GM12878 (cell line): ENCODE results near the gene KCNH6. TPM values are rescaled to one million over a fixed set of nuclear protein-coding genes. Genes with fewer than 3 reads are reported as not detected.

ENCODE experiments used
- ATAC-seq: fragments of 200-7000 bp; cut with Tn5 transposase; 3 replicates; pipeline ENCODE4 v1.9.1; 2020; ENCODE audit warnings: mild to moderate bottlenecking, moderate library complexity
- BruUV-seq: library from RNA; stranded (reverse); fragments of 400-500 nt; replicated peaks from 2 replicates; lab custom pipeline; 2021; lab: Mats Ljungman, UMichigan
- CTCF ChIA-PET: fragments of 300-600 bp; sonication (Branson Sonifier 250); formaldehyde crosslinking; extraction: SDS; loops from one replicate; lab custom pipeline; 2021; ENCODE audit warnings: inconsistent platforms; lab: Yijun Ruan, JAX
- POLR2A ChIA-PET: fragments of 350-600 bp; formaldehyde crosslinking; extraction: SDS; loops from one replicate; lab custom pipeline; 2021; ENCODE audit warnings: inconsistent platforms; lab: Charles Lee
- RAD21 ChIA-PET: fragments of 300-600 bp; sonication (Branson Sonifier 250); formaldehyde crosslinking; loops from one replicate; lab custom pipeline; 2023; ENCODE audit warnings: antibody characterized with exemption; ENCODE audit not compliant: unreplicated experiment; lab: Charles Lee
- SMC1A ChIA-PET: fragments of 300-600 bp; sonication (Branson Sonifier 250); formaldehyde crosslinking; loops from one replicate; lab custom pipeline; 2023; ENCODE audit not compliant: unreplicated experiment, uncharacterized antibody; lab: Charles Lee
- DNase-seq: peaks from one replicate; pipeline ENCODE4 v3.0.0-alpha.2; 2011; ENCODE audit warnings: low read depth, low spot score
- FAIRE-seq: peaks from 3 replicates; lab custom pipeline; 2011; peaks lifted over from hg19 to GRCh38; lab: Jason Lieb, UNC
- H2AFZ ChIP-seq: 2 replicates; pipeline ENCODE4 v1.6.0; 2011; ENCODE audit warnings: low read depth, low read length, control low read depth; ENCODE audit not compliant: control insufficient read depth
- H3K27ac ChIP-seq: 2 replicates; pipeline ENCODE4 v1.5.1; 2011; ENCODE audit warnings: control low read depth; ENCODE audit not compliant: control insufficient read depth, insufficient read depth
- H3K27me3 ChIP-seq, 2 experiments: replicated peaks in 1 of 2; 2 replicates each; pipeline versions ENCODE4 v1.6.0 to v1.6.1; 2011; ENCODE audit warnings: low read length in 1 of 2; ENCODE audit not compliant: control insufficient read depth in 2 of 2, insufficient read depth in 2 of 2
- H3K36me3 ChIP-seq, 2 experiments: 2 replicates each; pipeline ENCODE4 v1.5.1; 2011; ENCODE audit warnings: low read length in 1 of 2; ENCODE audit not compliant: control insufficient read depth in 2 of 2, insufficient read depth in 2 of 2
- H3K4me1 ChIP-seq: 2 replicates; pipeline ENCODE4 v1.6.1; 2011; ENCODE audit warnings: mild to moderate bottlenecking, low read length, moderate library complexity, mixed read lengths; ENCODE audit not compliant: control insufficient read depth, insufficient read depth
- H3K4me2 ChIP-seq: 2 replicates; pipeline ENCODE4 v1.6.0; 2011; ENCODE audit warnings: control low read depth; ENCODE audit not compliant: control insufficient read depth, insufficient read depth
- H3K4me3 ChIP-seq: fragments of 200-600 bp; sonication (generic); 2 replicates; pipeline ENCODE4 v1.5.1; 2016
- H3K79me2 ChIP-seq: 2 replicates; pipeline ENCODE4 v1.6.0; 2011; ENCODE audit warnings: low read length; ENCODE audit not compliant: control insufficient read depth, insufficient read depth
- H3K9ac ChIP-seq: 2 replicates; pipeline ENCODE4 v1.8.0; 2011; ENCODE audit warnings: low read length, control low read depth, mixed read lengths; ENCODE audit not compliant: control insufficient read depth, insufficient read depth
- H3K9me3 ChIP-seq: replicated peaks from 3 replicates; pipeline ENCODE4 v1.5.1; 2011; ENCODE audit warnings: mild to moderate bottlenecking, low read length; ENCODE audit not compliant: control insufficient read depth, insufficient read depth
- H4K20me1 ChIP-seq: 2 replicates; pipeline ENCODE4 v1.6.0; 2011; ENCODE audit not compliant: control insufficient read depth, insufficient read depth
- ASH2L ChIP-seq: fragments of 300-600, 200-600 bp; sonication (generic); IDR thresholded peaks from 2 replicates; pipeline ENCODE4 v1.6.1; 2017; ENCODE audit warnings: low read depth, mild to moderate bottlenecking, borderline replicate concordance
- CREB1 ChIP-seq: IDR thresholded peaks from 2 replicates; pipeline ENCODE4 v1.6.1; 2012; ENCODE audit warnings: low read depth, mild to moderate bottlenecking, inconsistent platforms
- CREM ChIP-seq: IDR thresholded peaks from 2 replicates; pipeline ENCODE4 v1.6.1; 2014; ENCODE audit warnings: antibody characterized with exemption, low read depth
- DPF2 ChIP-seq: fragments of 450-650 bp; IDR thresholded peaks from 2 replicates; pipeline ENCODE4 v1.6.1; 2017; ENCODE audit warnings: mild to moderate bottlenecking
- JUND ChIP-seq: IDR thresholded peaks from 2 replicates; pipeline ENCODE4 v1.6.1; 2012; ENCODE audit warnings: low read depth, mild to moderate bottlenecking, low read length, improper control_type of control experiment, moderate library complexity
- SMAD1 ChIP-seq: fragments of 450-650 bp; IDR thresholded peaks from 2 replicates; pipeline ENCODE4 v1.6.1; 2018; ENCODE audit warnings: mild to moderate bottlenecking, low read depth; ENCODE audit not compliant: partially characterized antibody
- STAT1 ChIP-seq: fragments of 450-650 bp; conservative IDR thresholded peaks from 2 replicates; pipeline ENCODE4 v1.6.1; 2014; ENCODE audit warnings: antibody characterized with exemption, mild to moderate bottlenecking
- TCF3 ChIP-seq: IDR thresholded peaks from 2 replicates; pipeline ENCODE4 v1.6.1; 2012; ENCODE audit warnings: low read depth, mild to moderate bottlenecking, low read length, borderline replicate concordance; ENCODE audit not compliant: insufficient read depth
- YBX1 ChIP-seq: fragments of 450-650 bp; IDR thresholded peaks from 2 replicates; pipeline ENCODE4 v1.6.1; 2016; ENCODE audit warnings: antibody characterized with exemption
- ZSCAN29 ChIP-seq: fragments of 450-650 bp; IDR thresholded peaks from 2 replicates; pipeline ENCODE4 v1.6.1; 2017; ENCODE audit warnings: mild to moderate bottlenecking, moderate library complexity
- WGBS: methylation state at CpG from one replicate; pipeline ENCODE4 v1.1.6; 2016; ENCODE audit warnings: low lambda C conversion rate; ENCODE audit not compliant: insufficient replicate concordance, insufficient coverage; ENCODE audit errors: missing lambda C conversion rate; 5-methylcytosine and 5-hydroxymethylcytosine counted together
- in situ Hi-C: fragments of 300-500 bp; cut with MboI; formaldehyde crosslinking; loops from 9 replicates; pipeline ENCODE4 v1.14.3; 2018; ENCODE audit warnings: mixed read lengths
- intact Hi-C: fragments of 100-400 bp; cut with micrococcal nuclease; formaldehyde crosslinking; loops from one replicate; pipeline ENCODE4 v1.14.2; 2022; ENCODE audit not compliant: unreplicated experiment
- polyA plus RNA-seq, 11 experiments: library from polyadenylated mRNA; depleted of rRNA in 4 of 11; unstranded in 6 of 11; stranded (reverse) in 5 of 11; fragments of >200 nt; fragmentation: Nextera tagmentation in 4 of 11; fragmentation: Illumina TruSeq in 1 of 11; extraction: Ambion mirVana in 4 of 11; extraction: Trizol in 1 of 11; gene quantifications; 1 replicate in 1 of 11; 2 replicates in 10 of 11; pipeline versions ENCODE4 v1.2.1 to v1.2.3, GENCODE V29; 2011 to 2016; ENCODE audit warnings: inconsistent platforms in 2 of 11, missing spikeins in 2 of 11, low read depth in 1 of 11
- total RNA-seq, 4 experiments: library from RNA; depleted of rRNA in 3 of 4; stranded (reverse); fragments of >200 nt in 3 of 4; fragmentation: Illumina TruSeq in 1 of 4; extraction: Trizol in 1 of 4; gene quantifications; 2 replicates each; pipeline versions ENCODE4 v1.2.1 to v1.2.3, GENCODE V29; 2013 to 2021
- TF ChIP-seq, protein P1 (sequence below): IDR thresholded peaks from 2 replicates; pipeline ENCODE4 v1.6.1; 2011; ENCODE audit warnings: low read depth, mild to moderate bottlenecking, low read length, moderate library complexity, borderline replicate concordance; ENCODE audit errors: extremely low read depth
- TF ChIP-seq, protein P2 (sequence below): fragments of 450-650 bp; IDR thresholded peaks from 2 replicates; pipeline ENCODE4 v1.6.1; 2017; ENCODE audit warnings: mild to moderate bottlenecking
- TF ChIP-seq, protein P3 (sequence below): IDR thresholded peaks from 2 replicates; pipeline ENCODE4 v1.6.1; 2011; ENCODE audit warnings: low read depth, low read length, improper control_type of control experiment, borderline replicate concordance
- TF ChIP-seq, protein P4 (sequence below): fragments of 450-650 bp; conservative IDR thresholded peaks from 2 replicates; pipeline ENCODE4 v1.6.1; 2017; ENCODE audit warnings: mild to moderate bottlenecking, moderate library complexity
- TF ChIP-seq, protein P5 (sequence below): fragments of 150-350 bp; IDR thresholded peaks from 2 replicates; pipeline ENCODE4 v1.6.1; 2016; ENCODE audit warnings: low read depth, low read length

Gene KCNH6
- total and polyA plus RNA-seq, 10 of the 15 experiments (the other 5 are each of a cell fraction or from before 2014, with no cell fraction given), result not detected

DNA sequence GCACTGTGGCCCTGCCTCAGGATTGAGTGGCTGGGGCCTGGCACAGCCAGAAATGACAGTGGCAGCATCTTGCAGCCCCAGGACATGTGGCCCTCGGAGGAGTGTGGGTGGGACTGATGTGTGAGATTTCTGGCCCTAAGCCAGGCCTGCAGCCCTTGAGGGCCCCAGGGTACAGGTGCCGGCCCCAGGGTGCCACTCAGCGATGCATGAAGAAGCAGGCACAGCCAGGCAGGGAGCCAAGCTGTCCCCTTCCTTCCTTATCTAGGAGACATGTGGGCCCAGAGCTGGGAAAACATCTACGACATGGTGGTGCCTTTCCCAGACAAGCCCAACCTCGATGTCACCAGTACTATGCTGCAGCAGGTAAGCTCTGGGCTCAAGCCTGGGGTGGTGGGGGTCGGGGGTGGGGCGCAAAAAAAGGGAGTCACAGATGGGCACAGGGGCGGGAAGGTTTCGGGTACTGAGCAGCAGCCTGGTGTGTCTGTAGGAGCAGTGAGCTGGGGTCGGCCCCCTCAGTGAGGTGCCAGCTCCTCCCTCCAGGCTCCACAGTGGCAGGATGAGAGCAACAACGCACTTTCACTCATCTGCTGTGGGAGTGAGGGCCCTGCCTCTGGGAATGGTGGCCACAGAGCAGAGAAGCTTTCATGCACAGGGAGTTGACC, 42.2 kb upstream of the KCNH6 start:
- Histone ChIP-seq H4K20me1 (no peaks in the 10 kb centered on the region), H3K79me2 (no peaks in the 10 kb centered on the region), H3K27me3 (peaks cover 7 to 8% of the 10 kb centered on the region in 2 experiments), H3K9me3 (no peaks in the 10 kb centered on the region), H3K4me3 (no peak overlapping the region), H3K36me3 (no peaks in the 10 kb centered on the region), H3K4me2 (no peak overlapping the region), H2AFZ (no peak overlapping the region), H3K27ac (no peak overlapping the region), H3K9ac (no peak overlapping the region), H3K4me1 (peaks cover 5% of the 10 kb centered on the region)
- 30% methylated on average over 11 of the region's 11 CpGs for WGBS
- BruUV-seq, result no TSS peak
- CTCF ChIA-PET, result interaction anchor here (1.4 to 7.0 kb wide), 6 partner anchors 11 to 131 kb away, joined by 3 to 104 read pairs (median 11); no protein-coding TSS in a partner anchor
- DNase-seq, result no peak
- SMC1A ChIA-PET, result interaction anchor here (3.3 kb wide), 1 partner anchor 56 kb away, joined by 26 read pairs; no protein-coding TSS in a partner anchor
- in situ Hi-C loops, result no loop called here
- no peak for FAIRE-seq
- POLR2A ChIA-PET, result no interaction called here
- RAD21 ChIA-PET, result interaction anchor here (6.5 kb wide), 1 partner anchor 53 kb away, joined by 75 read pairs; no protein-coding TSS in a partner anchor
- intact Hi-C loops, result no loop called here
- no peak for ATAC-seq
- TF ChIP-seq YBX1, result no peak
- TF ChIP-seq CREB1, result no peak
- TF ChIP-seq ASH2L, result no peak
- no peak for TF ChIP-seq JUND
- TF ChIP-seq, protein P1, sequence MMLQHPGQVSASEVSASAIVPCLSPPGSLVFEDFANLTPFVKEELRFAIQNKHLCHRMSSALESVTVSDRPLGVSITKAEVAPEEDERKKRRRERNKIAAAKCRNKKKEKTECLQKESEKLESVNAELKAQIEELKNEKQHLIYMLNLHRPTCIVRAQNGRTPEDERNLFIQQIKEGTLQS, result no peak
- TF ChIP-seq, protein P2, sequence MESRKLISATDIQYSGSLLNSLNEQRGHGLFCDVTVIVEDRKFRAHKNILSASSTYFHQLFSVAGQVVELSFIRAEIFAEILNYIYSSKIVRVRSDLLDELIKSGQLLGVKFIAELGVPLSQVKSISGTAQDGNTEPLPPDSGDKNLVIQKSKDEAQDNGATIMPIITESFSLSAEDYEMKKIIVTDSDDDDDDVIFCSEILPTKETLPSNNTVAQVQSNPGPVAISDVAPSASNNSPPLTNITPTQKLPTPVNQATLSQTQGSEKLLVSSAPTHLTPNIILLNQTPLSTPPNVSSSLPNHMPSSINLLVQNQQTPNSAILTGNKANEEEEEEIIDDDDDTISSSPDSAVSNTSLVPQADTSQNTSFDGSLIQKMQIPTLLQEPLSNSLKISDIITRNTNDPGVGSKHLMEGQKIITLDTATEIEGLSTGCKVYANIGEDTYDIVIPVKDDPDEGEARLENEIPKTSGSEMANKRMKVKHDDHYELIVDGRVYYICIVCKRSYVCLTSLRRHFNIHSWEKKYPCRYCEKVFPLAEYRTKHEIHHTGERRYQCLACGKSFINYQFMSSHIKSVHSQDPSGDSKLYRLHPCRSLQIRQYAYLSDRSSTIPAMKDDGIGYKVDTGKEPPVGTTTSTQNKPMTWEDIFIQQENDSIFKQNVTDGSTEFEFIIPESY, result no peak
- no peak for TF ChIP-seq SMAD1
- no peak for TF ChIP-seq STAT1
- no peak for TF ChIP-seq ZSCAN29
- no peak for TF ChIP-seq CREM
- TF ChIP-seq, protein P3, sequence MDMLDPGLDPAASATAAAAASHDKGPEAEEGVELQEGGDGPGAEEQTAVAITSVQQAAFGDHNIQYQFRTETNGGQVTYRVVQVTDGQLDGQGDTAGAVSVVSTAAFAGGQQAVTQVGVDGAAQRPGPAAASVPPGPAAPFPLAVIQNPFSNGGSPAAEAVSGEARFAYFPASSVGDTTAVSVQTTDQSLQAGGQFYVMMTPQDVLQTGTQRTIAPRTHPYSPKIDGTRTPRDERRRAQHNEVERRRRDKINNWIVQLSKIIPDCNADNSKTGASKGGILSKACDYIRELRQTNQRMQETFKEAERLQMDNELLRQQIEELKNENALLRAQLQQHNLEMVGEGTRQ, result no peak
- TF ChIP-seq, protein P4, sequence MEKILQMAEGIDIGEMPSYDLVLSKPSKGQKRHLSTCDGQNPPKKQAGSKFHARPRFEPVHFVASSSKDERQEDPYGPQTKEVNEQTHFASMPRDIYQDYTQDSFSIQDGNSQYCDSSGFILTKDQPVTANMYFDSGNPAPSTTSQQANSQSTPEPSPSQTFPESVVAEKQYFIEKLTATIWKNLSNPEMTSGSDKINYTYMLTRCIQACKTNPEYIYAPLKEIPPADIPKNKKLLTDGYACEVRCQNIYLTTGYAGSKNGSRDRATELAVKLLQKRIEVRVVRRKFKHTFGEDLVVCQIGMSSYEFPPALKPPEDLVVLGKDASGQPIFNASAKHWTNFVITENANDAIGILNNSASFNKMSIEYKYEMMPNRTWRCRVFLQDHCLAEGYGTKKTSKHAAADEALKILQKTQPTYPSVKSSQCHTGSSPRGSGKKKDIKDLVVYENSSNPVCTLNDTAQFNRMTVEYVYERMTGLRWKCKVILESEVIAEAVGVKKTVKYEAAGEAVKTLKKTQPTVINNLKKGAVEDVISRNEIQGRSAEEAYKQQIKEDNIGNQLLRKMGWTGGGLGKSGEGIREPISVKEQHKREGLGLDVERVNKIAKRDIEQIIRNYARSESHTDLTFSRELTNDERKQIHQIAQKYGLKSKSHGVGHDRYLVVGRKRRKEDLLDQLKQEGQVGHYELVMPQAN, result no peak
- no peak for TF ChIP-seq TCF3
- TF ChIP-seq, protein P5, sequence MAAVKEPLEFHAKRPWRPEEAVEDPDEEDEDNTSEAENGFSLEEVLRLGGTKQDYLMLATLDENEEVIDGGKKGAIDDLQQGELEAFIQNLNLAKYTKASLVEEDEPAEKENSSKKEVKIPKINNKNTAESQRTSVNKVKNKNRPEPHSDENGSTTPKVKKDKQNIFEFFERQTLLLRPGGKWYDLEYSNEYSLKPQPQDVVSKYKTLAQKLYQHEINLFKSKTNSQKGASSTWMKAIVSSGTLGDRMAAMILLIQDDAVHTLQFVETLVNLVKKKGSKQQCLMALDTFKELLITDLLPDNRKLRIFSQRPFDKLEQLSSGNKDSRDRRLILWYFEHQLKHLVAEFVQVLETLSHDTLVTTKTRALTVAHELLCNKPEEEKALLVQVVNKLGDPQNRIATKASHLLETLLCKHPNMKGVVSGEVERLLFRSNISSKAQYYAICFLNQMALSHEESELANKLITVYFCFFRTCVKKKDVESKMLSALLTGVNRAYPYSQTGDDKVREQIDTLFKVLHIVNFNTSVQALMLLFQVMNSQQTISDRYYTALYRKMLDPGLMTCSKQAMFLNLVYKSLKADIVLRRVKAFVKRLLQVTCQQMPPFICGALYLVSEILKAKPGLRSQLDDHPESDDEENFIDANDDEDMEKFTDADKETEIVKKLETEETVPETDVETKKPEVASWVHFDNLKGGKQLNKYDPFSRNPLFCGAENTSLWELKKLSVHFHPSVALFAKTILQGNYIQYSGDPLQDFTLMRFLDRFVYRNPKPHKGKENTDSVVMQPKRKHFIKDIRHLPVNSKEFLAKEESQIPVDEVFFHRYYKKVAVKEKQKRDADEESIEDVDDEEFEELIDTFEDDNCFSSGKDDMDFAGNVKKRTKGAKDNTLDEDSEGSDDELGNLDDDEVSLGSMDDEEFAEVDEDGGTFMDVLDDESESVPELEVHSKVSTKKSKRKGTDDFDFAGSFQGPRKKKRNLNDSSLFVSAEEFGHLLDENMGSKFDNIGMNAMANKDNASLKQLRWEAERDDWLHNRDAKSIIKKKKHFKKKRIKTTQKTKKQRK, result no peak
- no peak for TF ChIP-seq DPF2
